DND-41 (cell line): Measurements from ENCODE around the gene FKBP3.

Source experiments
- EZH2 ChIP-seq: IDR thresholded peaks from 3 replicates; pipeline ENCODE4 v1.6.1; 2012; ENCODE audit warnings: borderline replicate concordance, low read depth, mild to moderate bottlenecking, moderate library complexity, low read length, inconsistent platforms; ENCODE audit not compliant: severe bottlenecking
- TF ChIP-seq, protein P1 (sequence below): IDR thresholded peaks from 2 replicates; pipeline ENCODE4 v1.5.1; 2012; ENCODE audit warnings: borderline replicate concordance, low read length, moderate library complexity, mild to moderate bottlenecking; ENCODE audit not compliant: poor library complexity, severe bottlenecking; ENCODE audit errors: extremely low read depth

DNA sequence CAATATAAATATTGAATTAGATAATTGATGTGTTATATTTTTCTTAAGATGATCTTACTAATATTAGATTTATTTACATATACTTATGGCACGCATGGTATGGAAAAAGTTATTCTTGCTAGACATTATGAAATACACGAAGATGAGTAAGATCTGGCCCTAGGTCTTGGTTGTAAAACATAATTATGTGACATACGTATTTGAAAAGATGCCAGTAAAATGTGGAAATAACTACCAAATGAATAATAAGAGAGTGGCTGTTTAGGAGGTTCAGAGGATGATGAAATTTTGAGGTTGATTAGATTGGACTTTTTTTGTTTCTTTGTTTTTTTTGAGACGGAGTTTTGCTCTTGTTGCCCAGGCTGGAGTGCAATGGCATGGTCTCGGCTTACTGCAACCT, 42.8 kb upstream of the FKBP3 start:
- TF ChIP-seq, protein P1, sequence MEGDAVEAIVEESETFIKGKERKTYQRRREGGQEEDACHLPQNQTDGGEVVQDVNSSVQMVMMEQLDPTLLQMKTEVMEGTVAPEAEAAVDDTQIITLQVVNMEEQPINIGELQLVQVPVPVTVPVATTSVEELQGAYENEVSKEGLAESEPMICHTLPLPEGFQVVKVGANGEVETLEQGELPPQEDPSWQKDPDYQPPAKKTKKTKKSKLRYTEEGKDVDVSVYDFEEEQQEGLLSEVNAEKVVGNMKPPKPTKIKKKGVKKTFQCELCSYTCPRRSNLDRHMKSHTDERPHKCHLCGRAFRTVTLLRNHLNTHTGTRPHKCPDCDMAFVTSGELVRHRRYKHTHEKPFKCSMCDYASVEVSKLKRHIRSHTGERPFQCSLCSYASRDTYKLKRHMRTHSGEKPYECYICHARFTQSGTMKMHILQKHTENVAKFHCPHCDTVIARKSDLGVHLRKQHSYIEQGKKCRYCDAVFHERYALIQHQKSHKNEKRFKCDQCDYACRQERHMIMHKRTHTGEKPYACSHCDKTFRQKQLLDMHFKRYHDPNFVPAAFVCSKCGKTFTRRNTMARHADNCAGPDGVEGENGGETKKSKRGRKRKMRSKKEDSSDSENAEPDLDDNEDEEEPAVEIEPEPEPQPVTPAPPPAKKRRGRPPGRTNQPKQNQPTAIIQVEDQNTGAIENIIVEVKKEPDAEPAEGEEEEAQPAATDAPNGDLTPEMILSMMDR, result no peak
- TF ChIP-seq EZH2, result no peak
